IMR-90 (cell line): ENCODE results near the gene STX17. TPM values are rescaled to one million over a fixed set of nuclear protein-coding genes. Genes with fewer than 3 reads are reported as not detected.

Experiments used
- ATAC-seq: fragments of 200-7000 bp; cut with Tn5 transposase; 2 replicates; pipeline ENCODE4 v1.9.1; 2020; ENCODE audit warnings: low read depth, mild to moderate bottlenecking, moderate library complexity
- BruUV-seq: library from RNA; stranded (reverse); fragments of 400-500 nt; replicated peaks from 2 replicates; lab custom pipeline; 2021; lab: Mats Ljungman, UMichigan
- CTCF ChIA-PET: fragments of 300-600 bp; formaldehyde crosslinking; extraction: SDS; loops from one replicate; lab custom pipeline; 2021; ENCODE audit warnings: antibody characterized with exemption; lab: Yijun Ruan, JAX
- POLR2A ChIA-PET: fragments of 300-600 bp; sonication (Branson Sonifier 250); formaldehyde crosslinking; loops from one replicate; lab custom pipeline; 2022; ENCODE audit warnings: antibody characterized with exemption; ENCODE audit not compliant: unreplicated experiment; lab: Charles Lee
- DNase-seq: peaks from one replicate; pipeline ENCODE4 v3.0.0; 2013
- H2AFZ ChIP-seq: replicated peaks from 2 replicates; pipeline ENCODE3; 2013; ENCODE audit warnings: low read length, mild to moderate bottlenecking; ENCODE audit not compliant: poor library complexity
- H2AK5ac ChIP-seq: 2 replicates; pipeline ENCODE4 v1.6.1; 2013; ENCODE audit warnings: low read depth, low read length, inconsistent platforms
- H2AK9ac ChIP-seq: replicated peaks from 2 replicates; pipeline ENCODE3; 2013; ENCODE audit warnings: mild to moderate bottlenecking, low read depth, low read length, moderate library complexity; ENCODE audit not compliant: poor library complexity
- H2BK120ac ChIP-seq: 2 replicates; pipeline ENCODE4 v1.6.1; 2013; ENCODE audit warnings: low read depth, low read length, inconsistent platforms
- H2BK15ac ChIP-seq: 3 replicates; pipeline ENCODE4 v1.6.1; 2013; ENCODE audit warnings: low read depth, low read length, inconsistent platforms
- H2BK20ac ChIP-seq: 2 replicates; pipeline ENCODE4 v1.6.1; 2013; ENCODE audit warnings: low read depth, mild to moderate bottlenecking, inconsistent platforms, low read length, moderate library complexity
- H2BK5ac ChIP-seq: 2 replicates; pipeline ENCODE4 v1.6.1; 2013; ENCODE audit warnings: mild to moderate bottlenecking, low read depth, low read length, inconsistent platforms; ENCODE audit not compliant: poor library complexity, severe bottlenecking
- H3K14ac ChIP-seq: replicated peaks from 2 replicates; pipeline ENCODE4 v1.6.1; 2013; ENCODE audit warnings: low read depth, low read length, inconsistent platforms
- H3K18ac ChIP-seq: 2 replicates; pipeline ENCODE4 v1.6.1; 2013; ENCODE audit warnings: low read depth, low read length, control low read depth
- H3K23ac ChIP-seq: 2 replicates; pipeline ENCODE4 v1.6.1; 2013; ENCODE audit warnings: low read depth, low read length, inconsistent platforms
- H3K27ac ChIP-seq: 2 replicates; pipeline ENCODE4 v1.5.1; 2013; ENCODE audit warnings: mild to moderate bottlenecking, control low read depth, low read length; ENCODE audit not compliant: insufficient read depth
- H3K27me3 ChIP-seq: 2 replicates; pipeline ENCODE4 v1.6.1; 2013; ENCODE audit warnings: low read length; ENCODE audit not compliant: control insufficient read depth, insufficient read depth
- H3K36me3 ChIP-seq: 2 replicates; pipeline ENCODE4 v1.6.1; 2013; ENCODE audit warnings: low read length, mixed read lengths; ENCODE audit not compliant: control insufficient read depth, insufficient read depth
- H3K4ac ChIP-seq: 2 replicates; pipeline ENCODE4 v1.6.1; 2013; ENCODE audit warnings: low read depth, low read length, inconsistent platforms
- H3K4me1 ChIP-seq: 2 replicates; pipeline ENCODE4 v1.6.1; 2013; ENCODE audit warnings: low read length, mixed read lengths; ENCODE audit not compliant: control insufficient read depth, insufficient read depth
- H3K4me2 ChIP-seq: 2 replicates; pipeline ENCODE4 v1.6.1; 2013; ENCODE audit warnings: low read depth, mild to moderate bottlenecking, control low read depth, low read length, moderate library complexity
- H3K4me3 ChIP-seq: 2 replicates; pipeline ENCODE4 v1.5.1; 2013; ENCODE audit warnings: low read depth, mild to moderate bottlenecking, control low read depth, low read length, moderate library complexity; ENCODE audit not compliant: insufficient read depth
- H3K56ac ChIP-seq: 2 replicates; pipeline ENCODE4 v1.6.1; 2013; ENCODE audit warnings: low read length, inconsistent platforms; ENCODE audit not compliant: insufficient read depth; ENCODE audit errors: extremely low read depth
- H3K79me1 ChIP-seq, 2 experiments: 2 replicates each; pipeline ENCODE4 v1.6.1; 2013; ENCODE audit warnings: low read length in 2 of 2, inconsistent platforms in 1 of 2, low read depth in 1 of 2
- H3K9ac ChIP-seq: 2 replicates; pipeline ENCODE4 v1.6.1; 2013; ENCODE audit warnings: low read depth, low read length, control low read depth
- H3K9me1 ChIP-seq: 2 replicates; pipeline ENCODE4 v1.6.1; 2013; ENCODE audit warnings: low read length, inconsistent platforms; ENCODE audit not compliant: insufficient read depth
- H3K9me3 ChIP-seq: 2 replicates; pipeline ENCODE4 v1.6.1; 2013; ENCODE audit warnings: low read length; ENCODE audit not compliant: control insufficient read depth, insufficient read depth
- H4K20me1 ChIP-seq: 2 replicates; pipeline ENCODE4 v1.6.1; 2013; ENCODE audit warnings: low read length, inconsistent platforms; ENCODE audit not compliant: insufficient read depth
- H4K5ac ChIP-seq: 2 replicates; pipeline ENCODE4 v1.6.1; 2013; ENCODE audit warnings: mild to moderate bottlenecking, low read depth, low read length, control low read depth
- H4K8ac ChIP-seq, 2 experiments: 2 replicates each; pipeline ENCODE4 v1.6.1; 2013; ENCODE audit warnings: low read depth in 2 of 2, low read length in 2 of 2, control low read depth in 1 of 2, inconsistent platforms in 1 of 2
- H4K91ac ChIP-seq: 2 replicates; pipeline ENCODE4 v1.6.1; 2013; ENCODE audit warnings: low read depth, low read length, inconsistent platforms; ENCODE audit not compliant: insufficient read depth
- BHLHE40 ChIP-seq: fragments of 150-350 bp; IDR thresholded peaks from 2 replicates; pipeline ENCODE4 v1.6.1; 2016; ENCODE audit warnings: mild to moderate bottlenecking, low read depth, low read length
- CEBPB ChIP-seq: IDR thresholded peaks from 2 replicates; pipeline ENCODE4 v1.6.1; 2012; ENCODE audit warnings: low read depth, low read length, improper control_type of control experiment
- CHD1 ChIP-seq: IDR thresholded peaks from 2 replicates; pipeline ENCODE4 v1.6.1; 2012; ENCODE audit warnings: low read depth, low read length, improper control_type of control experiment
- FOS ChIP-seq: fragments of 150-350 bp; IDR thresholded peaks from 2 replicates; pipeline ENCODE4 v1.6.1; 2016; ENCODE audit warnings: low read depth, low read length
- MAFK ChIP-seq: IDR thresholded peaks from 2 replicates; pipeline ENCODE4 v1.6.1; 2012; ENCODE audit warnings: low read depth, low read length, improper control_type of control experiment
- MAZ ChIP-seq: IDR thresholded peaks from 2 replicates; pipeline ENCODE4 v1.6.1; 2012; ENCODE audit warnings: low read depth, mild to moderate bottlenecking, low read length, improper control_type of control experiment, moderate library complexity, borderline replicate concordance
- MXI1 ChIP-seq: IDR thresholded peaks from 2 replicates; pipeline ENCODE4 v1.6.1; 2012; ENCODE audit warnings: low read depth, mild to moderate bottlenecking, low read length, moderate library complexity, borderline replicate concordance
- NFE2L2 ChIP-seq: fragments of 150-350 bp; IDR thresholded peaks from 2 replicates; pipeline ENCODE4 v1.6.1; 2016; ENCODE audit warnings: low read depth, mild to moderate bottlenecking, low read length
- POLR2A ChIP-seq: IDR thresholded peaks from 2 replicates; pipeline ENCODE4 v1.6.1; 2012; ENCODE audit warnings: mild to moderate bottlenecking, low read depth, low read length
- RAD21 ChIP-seq: IDR thresholded peaks from 2 replicates; pipeline ENCODE4 v1.6.1; 2012; ENCODE audit warnings: low read length, improper control_type of control experiment
- RCOR1 ChIP-seq: IDR thresholded peaks from 2 replicates; pipeline ENCODE4 v1.6.1; 2012; ENCODE audit warnings: mild to moderate bottlenecking, low read length, improper control_type of control experiment; ENCODE audit not compliant: insufficient replicate concordance
- RFX5 ChIP-seq: IDR thresholded peaks from 2 replicates; pipeline ENCODE4 v1.8.0; 2012; ENCODE audit warnings: low read depth, mild to moderate bottlenecking, low read length, moderate library complexity
- SMC3 ChIP-seq: fragments of 150-350 bp; IDR thresholded peaks from 2 replicates; pipeline ENCODE4 v1.6.1; 2016; ENCODE audit warnings: low read depth, mild to moderate bottlenecking, antibody characterized with exemption, low read length, moderate library complexity
- WGBS, 2 experiments: methylation state at CpG; one replicate each; pipeline versions ENCODE4 v1.1.5 to v1.1.7; 2013; ENCODE audit warnings: missing lambda C conversion rate in 2 of 2; ENCODE audit not compliant: insufficient read length in 1 of 2; ENCODE audit errors: extremely low coverage in 2 of 2; 5-methylcytosine and 5-hydroxymethylcytosine counted together
- dilution Hi-C: fragments of 300-500 bp; cut with HindIII; formaldehyde crosslinking; loops from one replicate; pipeline ENCODE4 v1.14.3; 2018; ENCODE audit warnings: low sequenced_read_pairs; ENCODE audit not compliant: unreplicated experiment
- in situ Hi-C: fragments of 300-500 bp; cut with MboI; formaldehyde crosslinking; loops from 3 replicates; pipeline ENCODE4 v1.14.3; 2019; ENCODE audit warnings: low sequenced_read_pairs, inconsistent platforms, mixed read lengths
- intact Hi-C: fragments of 100-400 bp; cut with micrococcal nuclease; formaldehyde crosslinking; loops from 2 replicates; pipeline ENCODE4 v1.10.0; 2022
- polyA plus RNA-seq, 3 experiments: library from polyadenylated mRNA; depleted of rRNA; stranded (reverse); fragments of >200 nt; gene quantifications; 2 replicates each; pipeline ENCODE4 v1.2.3, GENCODE V29; 2012; ENCODE audit warnings: low replicate concordance in 1 of 3
- total RNA-seq: library from RNA; depleted of rRNA; stranded (reverse); fragments of >200 nt; gene quantifications from 2 replicates; pipeline ENCODE4 v1.2.3, GENCODE V29; 2012
- TF ChIP-seq, protein P1 (sequence below): conservative IDR thresholded peaks from 2 replicates; pipeline ENCODE4 v1.5.1; 2012; ENCODE audit warnings: mild to moderate bottlenecking, low read depth, low read length, improper control_type of control experiment
- TF ChIP-seq, protein P2 (sequence below): fragments of 150-350 bp; IDR thresholded peaks from 2 replicates; pipeline ENCODE4 v1.6.1; 2016; ENCODE audit warnings: low read depth, mild to moderate bottlenecking, low read length, moderate library complexity, borderline replicate concordance
- TF ChIP-seq, protein P3 (sequence below): fragments of 150-350 bp; IDR thresholded peaks from 2 replicates; pipeline ENCODE4 v1.6.1; 2017; ENCODE audit warnings: mild to moderate bottlenecking, antibody characterized with exemption, low read length, low read depth

The STX17 gene
- total and polyA plus RNA-seq, 2 of the 4 experiments (the other 2 are of a cell fraction), result 6.2 to 11.7 TPM

DNA sequence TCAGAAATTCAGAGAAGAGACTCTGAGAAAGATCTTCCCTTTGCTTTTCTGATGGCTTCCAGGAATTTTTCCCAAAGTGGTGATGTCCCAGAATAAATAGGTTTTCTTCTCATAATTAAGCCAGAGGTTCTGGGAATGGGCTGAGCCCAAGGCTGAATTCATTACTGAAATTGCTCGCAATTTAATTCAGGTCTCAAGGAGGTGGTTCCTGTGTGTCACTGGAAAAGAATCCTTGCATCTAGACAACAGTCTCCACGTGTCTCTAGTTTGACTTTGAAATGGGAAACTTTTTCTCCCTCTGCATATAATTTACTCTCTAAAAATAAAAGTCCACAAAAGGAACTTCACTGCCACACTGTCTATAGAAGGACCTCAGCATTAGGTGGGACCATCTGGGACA lies 27.8 kb upstream of the STX17 start:
- intact Hi-C loops (no loop called here), dilution Hi-C loops (no loop called here), in situ Hi-C loops (no loop called here)
- Histone ChIP-seq H4K20me1 (no peaks in the 10 kb centered on the region; the same call in 1 of the 2 replicates), H4K91ac (no peak overlapping the region), H3K9ac (no peak overlapping the region), H2BK120ac (no peak overlapping the region), H3K27ac (no peak overlapping the region), H3K9me1 (no peaks in the 10 kb centered on the region), H3K23ac (no peak overlapping the region), H3K9me3 (no peaks in the 10 kb centered on the region), H4K5ac (no peak overlapping the region), H2BK20ac (no peak overlapping the region), H2AK9ac (no peak overlapping the region), H2BK5ac (no peak overlapping the region), H2AFZ (no peak overlapping the region), H3K36me3 (no peaks in the 10 kb centered on the region), H3K4ac (no peak overlapping the region), H3K4me2 (no peak overlapping the region), H3K27me3 (no peaks in the 10 kb centered on the region; the same call in 1 of the 2 replicates), H2BK15ac (no peak overlapping the region), H3K56ac (no peak overlapping the region), H3K18ac (no peak overlapping the region), H2AK5ac (no peak overlapping the region), H3K14ac (no peak overlapping the region), H4K8ac (no peak overlapping the region), H3K79me1 (no peaks in the 10 kb centered on the region), H3K4me1 (peaks cover 2% of the 10 kb centered on the region; the same call in 1 of the 2 replicates), H3K4me3 (no peak overlapping the region)
- ChIA-PET CTCF (no interaction called here), POLR2A (no interaction called here)
- no CpG with 5 or more reads among the region's 2 CpGs for WGBS, 2 experiments
- BruUV-seq, result no TSS peak
- TF ChIP-seq MAZ (no peak), FOS (no peak), CEBPB (no peak), RCOR1 (no peak), BHLHE40 (no peak), MXI1 (no peak), CHD1 (no peak), NFE2L2 (no peak), MAFK (no peak), RFX5 (no peak), SMC3 (no peak), POLR2A (no peak), RAD21 (no peak)
- TF ChIP-seq, protein P1, sequence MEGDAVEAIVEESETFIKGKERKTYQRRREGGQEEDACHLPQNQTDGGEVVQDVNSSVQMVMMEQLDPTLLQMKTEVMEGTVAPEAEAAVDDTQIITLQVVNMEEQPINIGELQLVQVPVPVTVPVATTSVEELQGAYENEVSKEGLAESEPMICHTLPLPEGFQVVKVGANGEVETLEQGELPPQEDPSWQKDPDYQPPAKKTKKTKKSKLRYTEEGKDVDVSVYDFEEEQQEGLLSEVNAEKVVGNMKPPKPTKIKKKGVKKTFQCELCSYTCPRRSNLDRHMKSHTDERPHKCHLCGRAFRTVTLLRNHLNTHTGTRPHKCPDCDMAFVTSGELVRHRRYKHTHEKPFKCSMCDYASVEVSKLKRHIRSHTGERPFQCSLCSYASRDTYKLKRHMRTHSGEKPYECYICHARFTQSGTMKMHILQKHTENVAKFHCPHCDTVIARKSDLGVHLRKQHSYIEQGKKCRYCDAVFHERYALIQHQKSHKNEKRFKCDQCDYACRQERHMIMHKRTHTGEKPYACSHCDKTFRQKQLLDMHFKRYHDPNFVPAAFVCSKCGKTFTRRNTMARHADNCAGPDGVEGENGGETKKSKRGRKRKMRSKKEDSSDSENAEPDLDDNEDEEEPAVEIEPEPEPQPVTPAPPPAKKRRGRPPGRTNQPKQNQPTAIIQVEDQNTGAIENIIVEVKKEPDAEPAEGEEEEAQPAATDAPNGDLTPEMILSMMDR, result no peak
- TF ChIP-seq, protein P2, sequence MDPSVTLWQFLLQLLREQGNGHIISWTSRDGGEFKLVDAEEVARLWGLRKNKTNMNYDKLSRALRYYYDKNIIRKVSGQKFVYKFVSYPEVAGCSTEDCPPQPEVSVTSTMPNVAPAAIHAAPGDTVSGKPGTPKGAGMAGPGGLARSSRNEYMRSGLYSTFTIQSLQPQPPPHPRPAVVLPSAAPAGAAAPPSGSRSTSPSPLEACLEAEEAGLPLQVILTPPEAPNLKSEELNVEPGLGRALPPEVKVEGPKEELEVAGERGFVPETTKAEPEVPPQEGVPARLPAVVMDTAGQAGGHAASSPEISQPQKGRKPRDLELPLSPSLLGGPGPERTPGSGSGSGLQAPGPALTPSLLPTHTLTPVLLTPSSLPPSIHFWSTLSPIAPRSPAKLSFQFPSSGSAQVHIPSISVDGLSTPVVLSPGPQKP, result no peak
- TF ChIP-seq, protein P3, sequence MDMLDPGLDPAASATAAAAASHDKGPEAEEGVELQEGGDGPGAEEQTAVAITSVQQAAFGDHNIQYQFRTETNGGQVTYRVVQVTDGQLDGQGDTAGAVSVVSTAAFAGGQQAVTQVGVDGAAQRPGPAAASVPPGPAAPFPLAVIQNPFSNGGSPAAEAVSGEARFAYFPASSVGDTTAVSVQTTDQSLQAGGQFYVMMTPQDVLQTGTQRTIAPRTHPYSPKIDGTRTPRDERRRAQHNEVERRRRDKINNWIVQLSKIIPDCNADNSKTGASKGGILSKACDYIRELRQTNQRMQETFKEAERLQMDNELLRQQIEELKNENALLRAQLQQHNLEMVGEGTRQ, result no peak
- peak; percentile 12 for DNase-seq
- no peak for ATAC-seq
